T-helper 9 cell (primary cell): ENCODE data around the gene ADGRL2.
"Not testable (repeated sequence)": the region's sequence is repeated elsewhere in the genome, so short reads cannot be mapped to it uniquely, and the experiment has no call there.

ENCODE experiments used
- DNase-seq: peaks from one replicate; pipeline ENCODE4 v3.0.0-alpha.2; 2020

Gene ADGRL2

GRCh38 chr1:81850031-81850430, 49.3 kb downstream of the ADGRL2 start:
- no peak for DNase-seq

GRCh38 chr1:81850495-81850894, 49.8 kb downstream of the ADGRL2 start:
- DNase-seq, result no peak

- no peak for DNase-seq
Measured at GRCh38 chr1:81851217-81851616, 50.5 kb downstream of the ADGRL2 start.

GRCh38 chr1:81852961-81853360, 52.2 kb downstream of the ADGRL2 start:
- DNase-seq, result no peak

- DNase-seq, result no peak
Measured at GRCh38 chr1:81867235-81867634, 66.5 kb downstream of the ADGRL2 start.

GRCh38 chr1:81869307-81869706, 68.6 kb downstream of the ADGRL2 start:
- DNase-seq, result no peak

GRCh38 chr1:81871091-81871490, 70.4 kb downstream of the ADGRL2 start:
- not testable (repeated sequence) for DNase-seq

- DNase-seq, result no peak
Measured at GRCh38 chr1:81873946-81874345, 73.2 kb downstream of the ADGRL2 start.

- DNase-seq, result no peak
Measured at GRCh38 chr1:81874461-81874860, 73.7 kb downstream of the ADGRL2 start.

GRCh38 chr1:81874940-81875339, 74.2 kb downstream of the ADGRL2 start:
- DNase-seq, result no peak

GRCh38 chr1:81876901-81877733, 76.4 kb downstream of the ADGRL2 start:
- no peak for DNase-seq

GRCh38 chr1:81877940-81878339, 77.2 kb downstream of the ADGRL2 start:
- DNase-seq, result no peak

- DNase-seq, result no peak
Measured at GRCh38 chr1:81878538-81878937, 77.8 kb downstream of the ADGRL2 start.

GRCh38 chr1:81880781-81881180, 80.0 kb downstream of the ADGRL2 start:
- DNase-seq, result no peak

GRCh38 chr1:81885291-81885690, 84.6 kb downstream of the ADGRL2 start:
- no peak for DNase-seq

- DNase-seq, result not testable (repeated sequence)
Measured at GRCh38 chr1:81886292-81886691, 85.6 kb downstream of the ADGRL2 start.

GRCh38 chr1:81887421-81888144, 86.8 kb downstream of the ADGRL2 start:
- DNase-seq, result no peak

GRCh38 chr1:81889166-81889565, 88.4 kb downstream of the ADGRL2 start:
- DNase-seq, result no peak

GRCh38 chr1:81894867-81895266, 94.1 kb downstream of the ADGRL2 start:
- no peak for DNase-seq

GRCh38 chr1:81899214-81899821, 98.6 kb downstream of the ADGRL2 start:
- no peak for DNase-seq

GRCh38 chr1:81907575-81907974, 106.8 kb downstream of the ADGRL2 start:
- DNase-seq, result no peak

- no peak for DNase-seq
Measured at GRCh38 chr1:81912383-81912782, 111.6 kb downstream of the ADGRL2 start.

GRCh38 chr1:81915937-81916336, 115.2 kb downstream of the ADGRL2 start:
- DNase-seq, result no peak

- no peak for DNase-seq
Measured at GRCh38 chr1:81920245-81920740, 119.6 kb downstream of the ADGRL2 start.
